HCEC 1CT (cell line): ENCODE measurements around the gene POU3F4.

Experiments used
- DNase-seq: peaks from one replicate; pipeline ENCODE4 v3.0.0-alpha.2; 2017

The POU3F4 gene

GRCh38 chrX:83508006-83508405, at the start of gene POU3F4:
POU3F4 (plus strand) TSS chrX:83508290; CDS start chrX:83508325, 35 bp downstream.
- no peak for DNase-seq

GRCh38 chrX:83469551-83469950, 38.5 kb upstream of the POU3F4 start:
- no peak for DNase-seq

GRCh38 chrX:83495898-83496297, 12.2 kb upstream of the POU3F4 start:
- no peak for DNase-seq

DNA sequence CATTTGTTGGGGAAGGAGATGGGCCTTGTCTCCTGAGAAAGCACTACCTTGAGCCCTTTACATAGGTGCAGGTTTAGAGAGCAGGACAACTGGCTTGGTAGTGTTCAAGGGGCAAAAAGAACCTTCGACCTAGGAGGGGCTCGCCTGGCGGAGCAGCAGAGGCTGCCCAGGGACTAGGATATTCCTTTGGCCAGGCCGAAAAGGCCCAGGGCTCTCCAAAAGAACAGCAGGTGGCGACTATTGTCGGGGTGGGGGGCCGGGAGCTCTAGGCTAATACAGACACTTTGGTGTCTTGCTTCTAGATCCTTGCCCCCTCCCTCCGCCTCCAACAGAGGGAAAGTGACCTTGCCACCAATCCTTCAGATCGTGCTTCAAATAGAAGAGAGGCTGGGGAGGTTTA, 7.1 kb upstream of the POU3F4 start:
- DNase-seq = no peak

GRCh38 chrX:83501530-83501929, 6.6 kb upstream of the POU3F4 start:
- no peak for DNase-seq

DNA sequence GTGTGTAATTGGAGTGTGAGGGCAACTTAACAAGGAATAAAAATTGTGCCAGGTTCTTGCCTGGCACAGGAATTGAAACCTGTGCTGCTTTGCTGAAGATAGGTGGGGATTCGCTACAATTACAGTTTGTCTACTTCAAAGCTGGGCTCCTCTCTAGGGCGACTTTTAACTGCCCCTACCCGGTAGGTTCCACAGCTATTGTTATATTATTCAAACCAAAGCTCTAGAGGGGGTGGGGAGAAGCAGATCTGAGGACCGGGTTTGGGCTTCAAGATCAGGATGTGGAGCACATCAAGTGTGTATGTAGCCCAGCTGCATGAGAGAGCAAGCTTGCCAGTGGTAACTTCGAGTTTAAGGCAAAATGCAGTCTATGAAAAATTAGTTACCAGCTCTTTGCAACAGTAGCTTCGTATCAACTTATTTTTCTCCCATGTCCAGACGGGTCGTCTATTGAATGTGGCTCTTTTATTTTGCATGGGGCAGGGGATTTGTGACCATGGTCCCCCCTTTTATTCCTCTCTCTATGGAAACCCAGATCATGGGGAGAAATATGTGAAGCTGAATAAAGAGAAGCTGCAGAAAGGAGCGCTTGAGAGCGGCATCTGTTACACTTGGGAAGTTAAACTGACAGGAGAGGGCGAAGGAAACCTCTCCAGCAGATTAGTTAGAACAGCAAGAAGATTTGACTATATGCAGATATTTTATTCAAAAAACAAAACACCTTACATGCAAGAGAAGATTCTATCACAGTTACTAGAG, 3.2 kb upstream of the POU3F4 start:
- DNase-seq = no peak

DNA sequence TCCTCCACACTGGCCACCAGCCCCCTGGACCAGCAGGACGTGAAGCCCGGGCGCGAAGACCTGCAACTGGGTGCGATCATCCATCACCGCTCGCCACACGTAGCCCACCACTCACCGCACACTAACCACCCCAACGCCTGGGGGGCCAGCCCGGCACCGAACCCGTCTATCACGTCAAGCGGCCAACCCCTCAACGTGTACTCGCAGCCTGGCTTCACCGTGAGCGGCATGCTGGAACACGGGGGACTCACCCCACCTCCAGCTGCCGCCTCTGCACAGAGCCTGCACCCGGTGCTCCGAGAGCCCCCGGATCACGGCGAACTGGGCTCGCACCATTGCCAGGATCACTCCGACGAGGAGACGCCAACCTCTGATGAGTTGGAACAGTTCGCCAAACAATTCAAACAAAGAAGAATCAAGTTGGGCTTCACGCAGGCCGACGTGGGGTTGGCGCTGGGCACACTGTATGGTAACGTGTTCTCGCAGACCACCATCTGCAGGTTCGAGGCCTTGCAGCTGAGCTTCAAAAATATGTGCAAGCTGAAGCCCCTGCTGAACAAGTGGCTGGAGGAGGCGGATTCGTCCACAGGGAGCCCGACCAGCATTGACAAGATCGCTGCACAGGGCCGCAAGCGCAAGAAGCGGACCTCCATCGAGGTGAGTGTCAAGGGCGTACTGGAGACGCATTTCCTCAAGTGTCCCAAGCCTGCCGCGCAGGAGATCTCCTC, 600 bp downstream of the POU3F4 start:
- DNase-seq = no peak

DNA sequence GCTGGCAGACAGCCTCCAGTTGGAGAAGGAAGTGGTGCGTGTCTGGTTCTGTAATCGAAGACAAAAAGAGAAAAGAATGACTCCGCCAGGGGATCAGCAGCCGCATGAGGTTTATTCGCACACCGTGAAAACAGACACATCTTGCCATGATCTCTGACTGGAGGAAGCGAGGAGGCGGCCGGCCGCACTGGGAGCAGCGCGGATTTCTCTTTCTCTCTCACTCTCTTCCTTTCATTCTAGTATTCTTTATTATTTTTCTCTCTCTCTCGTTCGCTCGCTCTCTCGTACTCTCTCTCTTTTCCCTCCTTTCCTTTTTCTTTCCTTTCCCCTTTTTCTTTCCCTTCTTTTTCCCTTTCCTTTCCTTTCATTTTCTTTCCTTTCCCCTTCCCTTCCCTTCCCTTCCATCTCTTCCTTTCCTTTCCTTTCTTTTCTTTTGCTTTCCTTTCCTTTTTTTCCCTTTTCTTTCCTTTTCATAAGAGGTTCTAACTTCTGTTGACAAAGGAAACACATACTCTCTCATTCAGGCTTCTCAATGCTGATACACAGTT, 1.2 kb downstream of the POU3F4 start:
- no peak for DNase-seq

DNA sequence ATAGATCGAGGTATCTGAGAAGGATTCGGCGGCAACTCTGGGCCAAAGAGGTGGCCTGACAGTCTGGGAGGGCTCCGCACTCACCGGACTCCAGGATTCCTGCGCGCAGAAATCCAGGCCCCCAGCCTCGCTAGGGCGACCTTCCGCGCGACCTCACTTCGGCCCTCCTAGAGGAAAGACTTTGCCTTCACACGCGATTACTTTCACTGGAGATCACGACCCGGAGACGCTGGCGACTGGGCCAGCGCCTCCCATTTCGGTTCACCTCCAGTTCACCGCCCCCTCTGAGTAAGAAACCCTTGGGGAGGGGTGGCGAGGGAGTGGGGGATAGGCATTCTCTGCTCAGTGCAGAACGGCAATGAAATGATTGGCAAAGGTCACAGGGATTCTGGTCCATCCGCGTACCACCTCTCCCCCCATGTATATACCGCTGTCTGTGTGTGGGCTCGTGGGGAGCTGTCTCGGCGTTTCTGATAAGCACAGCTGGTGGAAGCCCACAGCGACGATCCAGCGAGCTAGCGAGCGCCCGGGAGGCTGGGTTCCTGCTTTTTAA, 2.5 kb downstream of the POU3F4 start:
- DNase-seq = no peak

DNA sequence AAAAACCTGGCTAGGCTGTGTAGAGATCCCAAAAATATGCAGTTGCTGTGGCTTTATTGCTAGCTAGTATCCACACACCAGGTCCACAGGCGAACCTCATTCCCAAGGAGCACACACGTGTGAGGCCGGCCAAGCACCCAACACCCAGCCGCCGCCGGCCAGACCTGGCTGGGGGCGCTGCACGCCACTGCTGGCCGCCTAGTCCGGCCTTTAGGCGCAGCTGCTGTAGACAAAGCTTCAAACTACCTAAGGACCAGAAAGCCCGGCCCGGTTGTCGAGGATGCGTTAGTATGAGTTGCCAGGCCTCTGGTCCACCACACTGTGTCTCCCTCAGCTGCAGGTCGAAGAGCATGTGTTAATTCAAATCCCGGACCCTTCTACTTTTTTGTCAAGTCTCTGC, 3.1 kb downstream of the POU3F4 start:
- no peak for DNase-seq

DNA sequence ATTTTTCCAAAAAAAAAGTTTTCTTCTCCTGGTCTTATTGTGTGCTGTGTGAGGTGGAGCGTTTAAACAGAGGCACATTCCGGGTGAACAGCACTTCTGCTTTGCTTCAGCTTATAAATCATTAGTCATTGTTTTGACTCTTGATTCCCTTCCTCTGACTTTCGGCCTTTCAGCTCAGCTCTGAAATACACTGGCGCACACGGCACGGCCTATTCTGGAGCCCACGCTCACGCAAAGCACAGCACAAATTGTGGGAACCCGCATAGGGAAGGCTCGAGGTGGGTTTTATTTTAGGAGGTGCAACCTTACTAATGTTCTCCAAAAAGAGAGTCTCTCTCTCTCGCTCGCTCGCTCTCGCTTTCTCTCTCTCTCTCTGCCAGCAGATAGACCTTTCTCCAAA, 4.0 kb downstream of the POU3F4 start:
- DNase-seq = no peak

DNA sequence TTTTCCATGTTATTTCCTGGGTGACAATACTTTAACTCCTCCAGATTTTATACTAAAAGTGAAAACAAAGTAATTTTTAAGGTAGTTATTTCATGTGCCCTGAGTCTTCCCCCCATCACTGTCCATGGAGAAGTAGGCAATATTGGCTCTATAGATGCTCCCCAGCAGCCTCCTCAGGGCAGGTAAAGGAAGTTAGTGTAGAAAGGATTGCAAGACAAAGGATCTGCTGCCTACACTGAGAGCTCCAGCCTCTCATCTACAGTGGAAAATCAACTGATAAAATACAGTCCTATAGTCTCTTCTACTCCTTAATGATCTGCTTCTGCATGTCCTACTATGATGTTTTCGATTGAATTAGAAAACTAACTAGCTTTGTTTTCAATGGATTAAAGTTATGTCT, 8.5 kb downstream of the POU3F4 start:
- DNase-seq = no peak

- DNase-seq = no peak
Measured at GRCh38 chrX:83521905-83522304, 13.8 kb downstream of the POU3F4 start.

- DNase-seq = no peak
Measured at GRCh38 chrX:83529950-83530349, 21.9 kb downstream of the POU3F4 start.

- no peak for DNase-seq
Measured at GRCh38 chrX:83535417-83536196, 27.5 kb downstream of the POU3F4 start.
